HPDE6-E6E7 (cell line): ENCODE measurements around the gene TIMMDC1.

ENCODE experiments used
- DNase-seq: peaks from one replicate; pipeline ENCODE4 v3.0.0; 2011; ENCODE audit warnings: missing footprints; ENCODE audit errors: extremely low spot score

TIMMDC1 gene, protein sequence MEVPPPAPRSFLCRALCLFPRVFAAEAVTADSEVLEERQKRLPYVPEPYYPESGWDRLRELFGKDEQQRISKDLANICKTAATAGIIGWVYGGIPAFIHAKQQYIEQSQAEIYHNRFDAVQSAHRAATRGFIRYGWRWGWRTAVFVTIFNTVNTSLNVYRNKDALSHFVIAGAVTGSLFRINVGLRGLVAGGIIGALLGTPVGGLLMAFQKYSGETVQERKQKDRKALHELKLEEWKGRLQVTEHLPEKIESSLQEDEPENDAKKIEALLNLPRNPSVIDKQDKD

GRCh38 chr3:119498186-119499011, at the start of gene TIMMDC1:
Gene TIMMDC1, plus strand, starts transcription at chr3:119498547. Its CDS starts 187 bp downstream, at chr3:119498734.
- peak; percentile 98 for DNase-seq

DNA sequence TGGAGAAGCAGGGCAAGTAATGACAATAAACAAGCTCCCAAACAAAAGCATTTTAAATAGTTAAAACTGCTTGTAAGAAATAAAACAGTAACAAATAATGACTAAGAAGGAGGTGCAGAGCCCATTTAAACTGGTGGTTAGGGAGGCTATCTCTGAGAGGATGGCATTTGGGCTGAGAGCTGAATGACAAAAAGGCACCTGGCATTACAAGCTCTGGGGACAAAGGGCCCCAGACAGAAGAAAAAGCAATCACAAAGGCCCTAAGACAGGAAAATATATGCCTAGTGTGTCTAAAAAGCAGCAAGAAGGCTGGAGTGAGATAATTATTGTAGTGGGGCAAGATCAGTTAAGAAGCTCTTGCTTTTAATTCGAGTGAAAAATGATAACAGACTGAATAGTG, 44.5 kb upstream of the TIMMDC1 start:
- no peak for DNase-seq

- no peak for DNase-seq
Measured at GRCh38 chr3:119456469-119456868, 41.9 kb upstream of the TIMMDC1 start.

- no peak for DNase-seq
Measured at GRCh38 chr3:119457246-119457645, 41.1 kb upstream of the TIMMDC1 start.

GRCh38 chr3:119463171-119464169, 34.9 kb upstream of the TIMMDC1 start, which contains the start of gene TMEM39A:
Gene TMEM39A, minus strand, starts transcription at chr3:119463615. Its CDS starts 1,541 bp downstream, at chr3:119462074.
- DNase-seq = peak; percentile 99

DNA sequence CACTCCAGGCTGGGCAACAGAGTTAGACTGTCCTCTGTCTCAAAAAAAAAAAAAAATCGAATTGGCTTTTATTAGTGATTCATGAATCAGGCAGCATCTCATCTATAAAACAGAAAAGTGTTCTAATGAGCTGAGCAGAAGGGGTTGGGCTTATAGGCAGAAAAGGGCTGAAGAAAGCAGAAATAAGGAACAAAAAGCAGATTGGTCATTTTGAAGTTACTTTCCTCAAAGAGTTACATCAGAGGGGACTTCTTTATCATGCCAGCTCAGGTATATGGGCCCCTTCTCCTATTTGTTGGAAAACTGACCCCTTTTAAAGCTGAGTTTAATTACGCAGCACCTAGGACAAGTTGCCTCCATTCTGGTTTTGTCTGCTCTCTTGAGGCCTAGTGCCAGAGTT, 30.3 kb upstream of the TIMMDC1 start:
- DNase-seq = no peak

- no peak for DNase-seq
Measured at GRCh38 chr3:119469418-119470189, 28.7 kb upstream of the TIMMDC1 start.

- DNase-seq = no peak
Measured at GRCh38 chr3:119470866-119471265, 27.5 kb upstream of the TIMMDC1 start.

DNA sequence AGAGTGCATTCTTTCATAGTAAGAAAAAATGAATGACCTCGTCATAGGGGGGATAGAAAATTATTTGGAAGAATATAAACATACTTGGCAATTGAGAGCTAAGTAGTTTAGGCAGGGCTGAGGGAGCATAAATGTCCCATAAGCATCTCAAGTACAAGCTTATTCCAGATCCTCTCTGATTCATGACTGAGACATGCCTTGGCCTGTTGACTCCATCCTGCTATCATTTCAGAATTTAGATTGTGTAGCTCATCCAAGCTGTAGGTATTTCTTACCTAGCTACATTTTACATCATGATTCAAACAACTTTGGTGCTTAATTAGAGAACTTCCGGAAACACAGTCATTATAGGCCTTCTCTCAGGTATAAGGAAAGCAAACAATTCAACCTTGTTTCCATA, 17.3 kb upstream of the TIMMDC1 start:
- DNase-seq = peak; percentile 74

- no peak for DNase-seq
Measured at GRCh38 chr3:119483101-119483500, 15.2 kb upstream of the TIMMDC1 start.

DNA sequence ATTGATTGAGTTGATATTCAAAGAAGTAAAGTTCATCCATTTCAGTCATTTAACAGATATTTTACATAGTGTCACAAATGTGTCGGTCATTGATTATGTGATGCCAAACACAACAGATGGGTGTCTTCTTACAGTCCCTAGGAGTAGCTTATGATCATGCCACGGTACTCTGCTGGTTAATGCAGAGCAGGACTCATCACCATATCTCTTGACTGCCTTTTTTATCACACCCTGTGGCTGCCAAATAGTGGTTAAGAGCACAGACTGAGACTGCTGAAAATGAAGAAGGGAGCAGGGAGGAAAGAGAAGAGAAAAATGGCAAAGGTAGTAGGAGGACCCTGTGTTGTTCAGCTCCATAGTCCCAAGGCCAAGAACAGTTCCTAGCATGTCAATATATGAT, 12.8 kb upstream of the TIMMDC1 start:
- DNase-seq = no peak

DNA sequence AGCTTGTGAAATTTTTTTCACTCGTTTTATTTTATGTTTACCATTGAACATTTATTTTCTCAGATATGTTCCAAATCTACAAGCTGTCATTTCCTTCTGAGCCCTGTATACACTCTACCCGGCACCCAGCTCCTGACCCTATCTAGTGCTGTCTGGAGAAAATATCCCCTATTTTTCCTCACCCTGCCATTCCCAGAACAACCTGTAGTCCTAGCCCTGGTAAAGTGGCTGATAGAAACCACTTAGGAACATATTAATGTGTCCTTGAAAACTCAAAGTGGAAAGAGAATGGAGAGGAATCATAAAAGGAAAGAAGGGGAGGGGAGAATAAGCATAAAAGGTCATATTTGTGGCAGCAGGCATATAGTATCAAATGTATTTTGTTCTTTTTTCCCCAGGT, 8.2 kb upstream of the TIMMDC1 start:
- no peak for DNase-seq

- no peak for DNase-seq
Measured at GRCh38 chr3:119492128-119492527, 6.2 kb upstream of the TIMMDC1 start.

- no peak for DNase-seq
Measured at GRCh38 chr3:119492810-119493209, 5.5 kb upstream of the TIMMDC1 start.

- DNase-seq = no peak
Measured at GRCh38 chr3:119494597-119494996, 3.8 kb upstream of the TIMMDC1 start.

GRCh38 chr3:119497820-119498185, 544 bp upstream of the TIMMDC1 start:
- DNase-seq = peak; percentile 6

GRCh38 chr3:119500265-119500664, 1.9 kb downstream of the TIMMDC1 start:
- DNase-seq = no peak

DNA sequence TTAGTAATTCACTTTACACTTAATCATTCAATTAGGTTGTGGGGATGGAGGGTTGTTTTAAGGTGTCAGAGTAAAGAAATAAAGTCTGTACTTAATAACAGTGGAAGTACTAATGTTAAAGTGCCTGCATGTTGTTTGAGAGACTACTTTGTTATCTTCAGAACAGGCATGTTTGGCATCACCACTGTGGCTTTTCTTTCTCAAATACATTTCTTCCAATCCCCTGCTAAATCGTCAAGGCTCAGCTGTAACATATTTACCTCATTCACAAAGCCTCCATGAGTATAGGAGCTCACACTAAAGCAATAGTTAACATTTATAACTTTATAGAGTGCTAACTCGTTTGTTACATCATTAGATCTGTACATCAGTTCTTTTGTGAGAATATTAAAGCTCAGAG, 2.6 kb downstream of the TIMMDC1 start:
- DNase-seq = no peak

DNA sequence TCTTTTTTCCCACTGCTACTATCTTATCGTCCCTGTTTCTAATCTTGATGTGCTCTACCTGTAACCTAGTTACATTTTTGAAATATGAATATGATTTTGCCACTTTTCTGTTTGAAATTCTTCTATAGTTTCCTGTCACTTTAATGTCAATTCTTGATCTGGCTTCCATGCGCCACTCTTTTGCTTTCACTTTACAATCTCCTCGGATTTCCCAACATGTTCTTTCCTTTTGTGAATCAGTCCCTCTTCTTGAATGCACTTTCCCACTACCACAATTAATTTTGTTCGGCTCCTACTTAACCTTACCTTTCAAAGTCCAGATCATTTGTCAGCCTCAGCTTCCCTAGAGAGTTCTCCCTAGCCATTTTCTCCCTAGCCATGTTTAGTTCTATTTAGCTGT, 8.3 kb downstream of the TIMMDC1 start:
- no peak for DNase-seq

DNA sequence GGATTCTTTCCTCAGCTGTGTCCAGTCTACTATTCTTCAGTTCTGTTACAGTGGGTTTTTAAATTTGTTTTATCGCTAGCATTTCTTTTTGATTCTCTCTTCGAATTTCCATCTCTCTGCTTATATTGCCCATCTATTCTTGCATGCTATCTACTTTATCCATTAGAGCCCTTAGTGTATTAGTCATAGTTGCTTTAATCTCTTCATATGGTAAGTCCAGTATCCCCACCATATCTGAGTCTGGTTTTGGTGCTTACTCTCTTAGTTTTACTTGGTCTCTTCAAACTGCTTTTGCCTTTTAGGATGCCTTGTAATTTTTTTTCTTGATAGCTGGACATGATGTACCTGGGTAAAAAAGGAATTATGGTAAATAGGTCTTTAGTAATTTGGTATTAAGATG, 9.1 kb downstream of the TIMMDC1 start:
- no peak for DNase-seq
